Medulla oblongata (tissue), 1 donor: ENCODE data around the gene NOS1.

ENCODE experiments used
- DNase-seq: peaks from one replicate; pipeline ENCODE4 v3.0.0-alpha.2; 2015; ENCODE audit errors: extremely low spot score

The NOS1 gene

GRCh38 chr12:117363953-117364486 is 2.6 kb upstream of the NOS1 start:
- no peak for DNase-seq

- DNase-seq = no peak
Observed at GRCh38 chr12:117363056-117363662, 1.7 kb upstream of the NOS1 start.

- DNase-seq = no peak
Observed at GRCh38 chr12:117362391-117362790, 965 bp upstream of the NOS1 start.

- no peak for DNase-seq
Observed at GRCh38 chr12:117361905-117362304, 479 bp upstream of the NOS1 start.

- DNase-seq = no peak
Observed at GRCh38 chr12:117360551-117361346, 677 bp downstream of the NOS1 start.

- DNase-seq = no peak
Observed at GRCh38 chr12:117360222-117360550, 1.2 kb downstream of the NOS1 start.

- DNase-seq = no peak
Observed at GRCh38 chr12:117359029-117359845, 2.2 kb downstream of the NOS1 start.

- DNase-seq = no peak
Observed at GRCh38 chr12:117356048-117356447, 5.4 kb downstream of the NOS1 start.

- DNase-seq = no peak
Observed at GRCh38 chr12:117352883-117353282, 8.5 kb downstream of the NOS1 start.

- no peak for DNase-seq
Observed at GRCh38 chr12:117352206-117352605, 9.2 kb downstream of the NOS1 start.

- DNase-seq = no peak
Observed at GRCh38 chr12:117350140-117350539, 11.3 kb downstream of the NOS1 start.

GRCh38 chr12:117347588-117347987 is 13.8 kb downstream of the NOS1 start:
- DNase-seq = no peak

GRCh38 chr12:117344716-117345115 is 16.7 kb downstream of the NOS1 start:
- no peak for DNase-seq

GRCh38 chr12:117343849-117344248 is 17.6 kb downstream of the NOS1 start:
- DNase-seq = no peak

GRCh38 chr12:117343296-117343695 is 18.1 kb downstream of the NOS1 start:
- DNase-seq = no peak

GRCh38 chr12:117342682-117343081 is 18.7 kb downstream of the NOS1 start:
- no peak for DNase-seq

- DNase-seq = no peak
Observed at GRCh38 chr12:117342247-117342646, 19.2 kb downstream of the NOS1 start.

GRCh38 chr12:117339104-117339503 is 22.3 kb downstream of the NOS1 start:
- DNase-seq = no peak

GRCh38 chr12:117334855-117335587 is 26.4 kb downstream of the NOS1 start:
- no peak for DNase-seq

- no peak for DNase-seq
Observed at GRCh38 chr12:117334051-117334450, 27.4 kb downstream of the NOS1 start.

- DNase-seq = no peak
Observed at GRCh38 chr12:117333331-117333881, 28.0 kb downstream of the NOS1 start.
